H9 (cell line): ENCODE measurements around the gene ITPRIPL2. TPM values are rescaled to one million over a fixed set of nuclear protein-coding genes. Genes with fewer than 3 reads are reported as not detected.

ENCODE experiments used
- DNase-seq: peaks from one replicate; pipeline ENCODE4 v3.0.0-alpha.2; 2017
- H2AFZ ChIP-seq: one replicate; pipeline ENCODE4 v1.6.1; 2013; ENCODE audit warnings: mild to moderate bottlenecking, low read length, control low read depth, moderate library complexity
- H2AK5ac ChIP-seq: 2 replicates; pipeline ENCODE4 v1.6.1; 2013; ENCODE audit warnings: low read length, control low read depth, mixed read lengths; ENCODE audit not compliant: insufficient read length
- H2BK120ac ChIP-seq: one replicate; pipeline ENCODE4 v1.6.1; 2013; ENCODE audit warnings: low read depth, mild to moderate bottlenecking, low read length, control low read depth, inconsistent platforms; ENCODE audit not compliant: poor library complexity, severe bottlenecking
- H2BK12ac ChIP-seq: 2 replicates; pipeline ENCODE4 v1.6.1; 2013; ENCODE audit warnings: low read length, control low read depth, mixed read lengths, low read depth; ENCODE audit not compliant: insufficient read length
- H2BK15ac ChIP-seq: 2 replicates; pipeline ENCODE4 v1.6.1; 2013; ENCODE audit warnings: low read depth, low read length, control low read depth
- H2BK20ac ChIP-seq: one replicate; pipeline ENCODE4 v1.6.1; 2013; ENCODE audit warnings: low read depth, mild to moderate bottlenecking, low read length, control low read depth, inconsistent platforms; ENCODE audit not compliant: poor library complexity, severe bottlenecking
- H2BK5ac ChIP-seq: 2 replicates; pipeline ENCODE4 v1.6.1; 2013; ENCODE audit warnings: low read length, control low read depth, mixed read lengths; ENCODE audit not compliant: insufficient read length
- H3K14ac ChIP-seq: 2 replicates; pipeline ENCODE4 v1.6.1; 2013; ENCODE audit warnings: low read length, control low read depth; ENCODE audit not compliant: insufficient read depth
- H3K18ac ChIP-seq: 2 replicates; pipeline ENCODE4 v1.6.1; 2013; ENCODE audit warnings: low read depth, mild to moderate bottlenecking, mixed read lengths, low read length, control low read depth; ENCODE audit not compliant: insufficient read length
- H3K23ac ChIP-seq: 2 replicates; pipeline ENCODE4 v1.6.1; 2013; ENCODE audit warnings: low read length, control low read depth, mixed read lengths, low read depth; ENCODE audit not compliant: insufficient read length
- H3K23me2 ChIP-seq: 2 replicates; pipeline ENCODE4 v1.6.1; 2013; ENCODE audit warnings: low read depth, mild to moderate bottlenecking, mixed read lengths, low read length, control low read depth; ENCODE audit not compliant: insufficient read length, poor library complexity, severe bottlenecking
- H3K27ac ChIP-seq: 2 replicates; pipeline ENCODE4 v1.5.1; 2013; ENCODE audit warnings: low read length, control low read depth, mixed read lengths, low read depth; ENCODE audit not compliant: insufficient read length
- H3K27me3 ChIP-seq: 2 replicates; pipeline ENCODE4 v1.6.1; 2013; ENCODE audit warnings: low read length, control low read depth, inconsistent platforms; ENCODE audit not compliant: insufficient read depth
- H3K4ac ChIP-seq: 2 replicates; pipeline ENCODE4 v1.6.1; 2013; ENCODE audit warnings: low read depth, mild to moderate bottlenecking, control low read depth, inconsistent platforms, low read length, moderate library complexity
- H3K4me1 ChIP-seq: 2 replicates; pipeline ENCODE4 v1.6.1; 2013; ENCODE audit warnings: low read length, control low read depth, inconsistent platforms; ENCODE audit not compliant: insufficient read depth
- H3K4me2 ChIP-seq: 2 replicates; pipeline ENCODE4 v1.6.1; 2013; ENCODE audit warnings: low read length, control low read depth, mixed read lengths; ENCODE audit not compliant: insufficient read length, insufficient read depth
- H3K56ac ChIP-seq: 2 replicates; pipeline ENCODE4 v1.6.1; 2013; ENCODE audit warnings: low read depth, mild to moderate bottlenecking, mixed read lengths, low read length, control low read depth; ENCODE audit not compliant: insufficient read length
- H3K79me1 ChIP-seq: 2 replicates; pipeline ENCODE4 v1.6.1; 2013; ENCODE audit warnings: low read depth, mild to moderate bottlenecking, moderate library complexity, low read length, control low read depth, inconsistent platforms; ENCODE audit not compliant: insufficient read depth, poor library complexity, severe bottlenecking
- H3K79me2 ChIP-seq: 2 replicates; pipeline ENCODE4 v1.6.1; 2013; ENCODE audit warnings: low read length, control low read depth, inconsistent platforms; ENCODE audit not compliant: insufficient read depth
- H3K9ac ChIP-seq: 2 replicates; pipeline ENCODE4 v1.6.1; 2013; ENCODE audit warnings: low read length, control low read depth, mixed read lengths; ENCODE audit not compliant: insufficient read length; ENCODE audit errors: extremely low read depth
- H3K9me3 ChIP-seq: one replicate; pipeline ENCODE4 v1.6.1; 2013; ENCODE audit warnings: low read depth, low read length, inconsistent platforms; ENCODE audit not compliant: control insufficient read depth
- H3T11ph ChIP-seq: one replicate; pipeline ENCODE4 v1.6.1; 2013; ENCODE audit warnings: mild to moderate bottlenecking, low read length, control low read depth, inconsistent platforms
- H4K20me1 ChIP-seq: one replicate; pipeline ENCODE4 v1.6.1; 2013; ENCODE audit not compliant: control insufficient read depth, insufficient read length, insufficient read depth
- H4K5ac ChIP-seq: 2 replicates; pipeline ENCODE4 v1.6.1; 2013; ENCODE audit warnings: low read depth, mild to moderate bottlenecking, mixed read lengths, low read length, control low read depth; ENCODE audit not compliant: insufficient read length
- H4K8ac ChIP-seq: replicated peaks from 2 replicates; pipeline ENCODE4 v1.6.1; 2013; ENCODE audit warnings: low read length, control low read depth, mixed read lengths, low read depth; ENCODE audit not compliant: insufficient read length
- H4K91ac ChIP-seq: 2 replicates; pipeline ENCODE4 v1.6.1; 2013; ENCODE audit warnings: low read depth, mild to moderate bottlenecking, moderate library complexity, mixed read lengths, low read length, control low read depth; ENCODE audit not compliant: insufficient read length
- H3K27ac Mint-ChIP-seq, 3 experiments: 2 replicates in 2 of 3; 3 replicates in 1 of 3; pipeline ENCODE4 v1.8.0; 2020 to 2021; ENCODE audit warnings: mixed read lengths in 3 of 3, mild to moderate bottlenecking in 1 of 3, moderate library complexity in 1 of 3
- H3K27me3 Mint-ChIP-seq: 2 replicates; pipeline ENCODE4 v1.8.0; 2021; ENCODE audit warnings: low read depth, mild to moderate bottlenecking, moderate library complexity, mixed read lengths
- H3K36me3 Mint-ChIP-seq, 3 experiments: 2 replicates in 2 of 3; 3 replicates in 1 of 3; pipeline ENCODE4 v1.8.0; 2020 to 2021; ENCODE audit warnings: low read depth in 3 of 3, mixed read lengths in 3 of 3; ENCODE audit not compliant: insufficient read depth in 1 of 3
- H3K4me1 Mint-ChIP-seq, 2 experiments: 2 replicates each; pipeline ENCODE4 v1.8.0; 2020; ENCODE audit warnings: mixed read lengths in 2 of 2
- H3K4me3 Mint-ChIP-seq, 2 experiments: 2 replicates in 1 of 2; 3 replicates in 1 of 2; pipeline ENCODE4 v1.8.0; 2020 to 2021; ENCODE audit warnings: mild to moderate bottlenecking in 2 of 2, mixed read lengths in 2 of 2, moderate library complexity in 1 of 2
- H3K9me3 Mint-ChIP-seq, 2 experiments: 2 replicates in 1 of 2; 3 replicates in 1 of 2; pipeline ENCODE4 v1.8.0; 2020; ENCODE audit warnings: mild to moderate bottlenecking in 2 of 2, mixed read lengths in 2 of 2, moderate library complexity in 1 of 2
- WGBS: extraction: QIAGEN DNeasy Blood & Tissue Kit; methylation state at CpG from one replicate; pipeline ENCODE4 v1.1.7; 2013; ENCODE audit warnings: missing lambda C conversion rate, low lambda C conversion rate, mixed read lengths; ENCODE audit not compliant: insufficient read length; ENCODE audit errors: extremely low coverage; 5-methylcytosine and 5-hydroxymethylcytosine counted together
- total RNA-seq: library from RNA; stranded (reverse); gene quantifications from 2 replicates; pipeline ENCODE4 v1.2.1, GENCODE V29; 2021
- TF ChIP-seq, protein P1 (sequence below): fragments of 200-600 bp; sonication (generic); conservative IDR thresholded peaks from 3 replicates; pipeline ENCODE4 v1.8.0; 2021; ENCODE audit warnings: antibody characterized with exemption, mild to moderate bottlenecking

The ITPRIPL2 gene
- total RNA-seq, 1 experiment from 2014 or later: 9.1 TPM

DNA sequence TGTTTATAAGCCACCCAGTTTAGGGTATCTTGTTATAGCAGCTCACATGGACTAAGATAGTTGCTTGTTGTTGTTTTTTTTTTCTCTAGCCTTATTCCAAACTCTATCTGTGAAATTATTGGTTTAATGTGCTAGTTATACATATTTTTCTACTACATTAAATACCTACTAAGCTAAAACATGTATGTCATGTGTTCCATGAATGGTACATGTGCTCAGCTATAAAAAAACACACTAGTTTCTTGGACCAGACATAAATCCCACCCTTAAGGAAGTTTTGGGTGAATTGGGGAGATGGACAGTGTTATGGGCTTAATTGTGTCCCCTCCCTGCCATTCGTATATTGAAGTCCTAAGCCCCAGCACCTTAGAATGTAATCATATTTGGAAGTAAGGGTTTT is 19.8 kb downstream of the ITPRIPL2 start:
- H3K4me1 ChIP-seq: peaks cover 3% of the 10 kb centered on the region; the same call in 1 of the 2 replicates
- no peak overlapping the region for H3K18ac ChIP-seq
- H3K4me1 Mint-ChIP-seq: peaks cover 30 to 32% of the 10 kb centered on the region in 2 experiments
- H3K79me1 ChIP-seq: no peaks in the 10 kb centered on the region
- no peak overlapping the region for H3K23ac ChIP-seq
- no peak overlapping the region for H4K5ac ChIP-seq
- no peaks in the 10 kb centered on the region for H3K9me3 ChIP-seq
- H3K27ac Mint-ChIP-seq: no peak overlapping the region
- H3K23me2 ChIP-seq: peaks cover 3% of the 10 kb centered on the region
- H3K79me2 ChIP-seq: no peaks in the 10 kb centered on the region
- no peak overlapping the region for H3K14ac ChIP-seq
- no CpG with 5 or more reads among the region's 1 CpG for WGBS
- no peak overlapping the region for H2BK20ac ChIP-seq
- H3K27ac ChIP-seq: no peak overlapping the region
- no peak overlapping the region for H4K8ac ChIP-seq
- no peaks in the 10 kb centered on the region for H3K27me3 Mint-ChIP-seq
- H3K27me3 ChIP-seq: no peaks in the 10 kb centered on the region
- H2BK120ac ChIP-seq: no peak overlapping the region
- no peak overlapping the region for H2BK5ac ChIP-seq
- no peak overlapping the region for H2AK5ac ChIP-seq
- no peak overlapping the region for H2BK15ac ChIP-seq
- no peak overlapping the region for H3K4me2 ChIP-seq
- no peaks in the 10 kb centered on the region for H3K36me3 Mint-ChIP-seq
- TF ChIP-seq, protein P1, sequence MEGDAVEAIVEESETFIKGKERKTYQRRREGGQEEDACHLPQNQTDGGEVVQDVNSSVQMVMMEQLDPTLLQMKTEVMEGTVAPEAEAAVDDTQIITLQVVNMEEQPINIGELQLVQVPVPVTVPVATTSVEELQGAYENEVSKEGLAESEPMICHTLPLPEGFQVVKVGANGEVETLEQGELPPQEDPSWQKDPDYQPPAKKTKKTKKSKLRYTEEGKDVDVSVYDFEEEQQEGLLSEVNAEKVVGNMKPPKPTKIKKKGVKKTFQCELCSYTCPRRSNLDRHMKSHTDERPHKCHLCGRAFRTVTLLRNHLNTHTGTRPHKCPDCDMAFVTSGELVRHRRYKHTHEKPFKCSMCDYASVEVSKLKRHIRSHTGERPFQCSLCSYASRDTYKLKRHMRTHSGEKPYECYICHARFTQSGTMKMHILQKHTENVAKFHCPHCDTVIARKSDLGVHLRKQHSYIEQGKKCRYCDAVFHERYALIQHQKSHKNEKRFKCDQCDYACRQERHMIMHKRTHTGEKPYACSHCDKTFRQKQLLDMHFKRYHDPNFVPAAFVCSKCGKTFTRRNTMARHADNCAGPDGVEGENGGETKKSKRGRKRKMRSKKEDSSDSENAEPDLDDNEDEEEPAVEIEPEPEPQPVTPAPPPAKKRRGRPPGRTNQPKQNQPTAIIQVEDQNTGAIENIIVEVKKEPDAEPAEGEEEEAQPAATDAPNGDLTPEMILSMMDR: no peak
- no peak overlapping the region for H4K91ac ChIP-seq
- H4K20me1 ChIP-seq: no peaks in the 10 kb centered on the region
- H3T11ph ChIP-seq: no peak overlapping the region
- no peak overlapping the region for H3K56ac ChIP-seq
- no peaks in the 10 kb centered on the region for H3K9me3 Mint-ChIP-seq
- no peak overlapping the region for H2BK12ac ChIP-seq
- no peak for DNase-seq
- no peak overlapping the region for H3K4ac ChIP-seq
- no peak overlapping the region for H3K4me3 Mint-ChIP-seq
- H3K9ac ChIP-seq: no peak overlapping the region
- H2AFZ ChIP-seq: no peak overlapping the region
